CD8-positive, alpha-beta memory T cell (primary cell): ENCODE results near the gene ITPR2. TPM values are rescaled to one million over a fixed set of nuclear protein-coding genes. Genes with fewer than 3 reads are reported as not detected.

Experiments used
- CTCF ChIA-PET: fragments of 350-600 bp; sonication (Branson Sonifier 250); formaldehyde crosslinking; loops from one replicate; lab custom pipeline; 2021; ENCODE audit warnings: antibody characterized with exemption; lab: Charles Lee
- POLR2A ChIA-PET: fragments of 350-600 bp; sonication (Branson Sonifier 250); formaldehyde crosslinking; loops from one replicate; lab custom pipeline; 2021; ENCODE audit warnings: antibody characterized with exemption; lab: Charles Lee
- DNase-seq, 5 donors: peaks; one replicate each; pipeline versions ENCODE4 v3.0.0 to v3.0.0-alpha.2; 2020 to 2022; ENCODE audit warnings: mixed read lengths in 1 of 5
- H3K27ac ChIP-seq: one replicate; pipeline ENCODE4 v1.7.0; 2013; ENCODE audit warnings: low read depth, mild to moderate bottlenecking, low read length, moderate library complexity
- H3K27me3 ChIP-seq: 2 replicates; pipeline ENCODE4 v1.7.0; 2013; ENCODE audit warnings: low read length, mild to moderate bottlenecking; ENCODE audit not compliant: insufficient read depth, poor library complexity, severe bottlenecking
- H3K36me3 ChIP-seq: 2 replicates; pipeline ENCODE4 v1.7.0; 2013; ENCODE audit warnings: mild to moderate bottlenecking, low read length, moderate library complexity; ENCODE audit not compliant: insufficient read depth
- H3K4me1 ChIP-seq: 2 replicates; pipeline ENCODE4 v1.7.0; 2013; ENCODE audit warnings: mild to moderate bottlenecking, low read length, moderate library complexity; ENCODE audit not compliant: insufficient read depth
- H3K4me3 ChIP-seq: 2 replicates; pipeline ENCODE4 v1.7.0; 2013; ENCODE audit warnings: mild to moderate bottlenecking, low read length
- H3K9me3 ChIP-seq: 2 replicates; pipeline ENCODE4 v1.7.0; 2013; ENCODE audit warnings: mild to moderate bottlenecking, low read length
- H3K27ac Mint-ChIP-seq, 8 donors: one replicate each; pipeline ENCODE4 v1.8.0; 2020 to 2021; ENCODE audit warnings: mixed read lengths in 8 of 8, mild to moderate bottlenecking in 6 of 8, inconsistent platforms in 3 of 8, moderate library complexity in 3 of 8
- H3K27me3 Mint-ChIP-seq, 2 donors: one replicate each; pipeline ENCODE4 v1.8.0; 2020 to 2021; ENCODE audit warnings: mixed read lengths in 2 of 2, mild to moderate bottlenecking in 1 of 2, moderate library complexity in 1 of 2
- H3K36me3 Mint-ChIP-seq, 3 donors: one replicate each; pipeline ENCODE4 v1.8.0; 2020 to 2021; ENCODE audit warnings: mixed read lengths in 3 of 3, inconsistent platforms in 1 of 3, mild to moderate bottlenecking in 1 of 3
- H3K4me1 Mint-ChIP-seq, 3 donors: one replicate each; pipeline ENCODE4 v1.8.0; 2020 to 2021; ENCODE audit warnings: mixed read lengths in 3 of 3, inconsistent platforms in 1 of 3, mild to moderate bottlenecking in 1 of 3
- H3K4me3 Mint-ChIP-seq, 7 donors: one replicate each; pipeline ENCODE4 v1.8.0; 2020 to 2021; ENCODE audit warnings: mixed read lengths in 7 of 7, mild to moderate bottlenecking in 6 of 7, moderate library complexity in 4 of 7, inconsistent platforms in 2 of 7
- H3K9me3 Mint-ChIP-seq, 5 donors: one replicate each; pipeline ENCODE4 v1.8.0; 2020 to 2022; ENCODE audit warnings: mixed read lengths in 5 of 5, mild to moderate bottlenecking in 3 of 5, moderate library complexity in 2 of 5, inconsistent platforms in 1 of 5
- polyA plus RNA-seq: library from polyadenylated mRNA; unstranded; fragments of 300-500 nt; fragmentation: Illumina TruSeq; gene quantifications from one replicate; pipeline ENCODE4 v1.2.3, GENCODE V29; 2021
- total RNA-seq, 2 experiments: library from RNA; stranded (reverse); gene quantifications; one replicate each; pipeline ENCODE4 v1.2.3, GENCODE V29; 2021

The ITPR2 gene
- total and polyA plus RNA-seq, 3 experiments from 2014 or later: 13.0 to 29.4 (median 24.0) TPM

- no peaks in the 10 kb centered on the region for H3K4me1 ChIP-seq
- H3K27me3 ChIP-seq: no peaks in the 10 kb centered on the region
- ChIA-PET CTCF (no interaction called here), POLR2A (no interaction called here)
- no peak overlapping the region for H3K4me3 ChIP-seq
- no peaks in the 10 kb centered on the region for H3K9me3 Mint-ChIP-seq
- H3K27ac ChIP-seq: no peak overlapping the region
- H3K4me3 Mint-ChIP-seq: no peak overlapping the region
- no peaks in the 10 kb centered on the region for H3K36me3 ChIP-seq
- H3K27me3 Mint-ChIP-seq: no peaks in the 10 kb centered on the region
- DNase-seq: no peak
- H3K27ac Mint-ChIP-seq: peak overlapping the region in 1 of 8 donors; percentile 26
- peaks cover 0 to 4% (median 0%) of the 10 kb centered on the region in 3 donors for H3K36me3 Mint-ChIP-seq
- no peaks in the 10 kb centered on the region for H3K4me1 Mint-ChIP-seq
- no peaks in the 10 kb centered on the region for H3K9me3 ChIP-seq
Measured at GRCh38 chr12:26292596-26292995, 540.4 kb downstream of the ITPR2 start.

- H3K27me3 ChIP-seq: no peaks in the 10 kb centered on the region
- no peaks in the 10 kb centered on the region for H3K4me1 Mint-ChIP-seq
- no peak overlapping the region for H3K27ac ChIP-seq
- no peak overlapping the region for H3K27ac Mint-ChIP-seq
- H3K27me3 Mint-ChIP-seq: no peaks in the 10 kb centered on the region
- no peaks in the 10 kb centered on the region for H3K36me3 ChIP-seq
- no peaks in the 10 kb centered on the region for H3K9me3 Mint-ChIP-seq
- DNase-seq: no peak
- ChIA-PET POLR2A (no interaction called here), CTCF (no interaction called here)
- no peak overlapping the region for H3K4me3 ChIP-seq
- no peaks in the 10 kb centered on the region for H3K36me3 Mint-ChIP-seq
- no peaks in the 10 kb centered on the region for H3K9me3 ChIP-seq
- H3K4me1 ChIP-seq: no peaks in the 10 kb centered on the region
- no peak overlapping the region for H3K4me3 Mint-ChIP-seq
Measured at GRCh38 chr12:26290565-26290964, 542.4 kb downstream of the ITPR2 start.

GRCh38 chr12:26287671-26288381, 545.2 kb downstream of the ITPR2 start:
- Mint-ChIP-seq H3K4me1 (peaks cover 0 to 4% (median 0%) of the 10 kb centered on the region in 3 donors), H3K36me3 (no peaks in the 10 kb centered on the region), H3K4me3 (no peak overlapping the region), H3K27me3 (no peaks in the 10 kb centered on the region), H3K27ac (no peak overlapping the region), H3K9me3 (no peaks in the 10 kb centered on the region)
- H3K4me3 ChIP-seq: no peak overlapping the region
- H3K27ac ChIP-seq: no peak overlapping the region
- ChIA-PET POLR2A (no interaction called here), CTCF (no interaction called here)
- no peak for DNase-seq
- no peaks in the 10 kb centered on the region for H3K9me3 ChIP-seq
- H3K4me1 ChIP-seq: no peaks in the 10 kb centered on the region
- no peaks in the 10 kb centered on the region for H3K36me3 ChIP-seq
- H3K27me3 ChIP-seq: no peaks in the 10 kb centered on the region

Other genes starting within 250 kb of the ITPR2 start
- gene INTS13, start 104.8 kb upstream of the ITPR2 start, total RNA-seq: 10 to 100 TPM; 58.7 to 64.5 TPM
- 22.3 TPM for gene INTS13, start 104.8 kb upstream of the ITPR2 start, polyA plus RNA-seq
- gene FGFR1OP2, start 105.3 kb upstream of the ITPR2 start, total RNA-seq: 10 to 100 TPM; 50.4 to 54.7 TPM
- 103 TPM for gene FGFR1OP2, start 105.3 kb upstream of the ITPR2 start, polyA plus RNA-seq
- 10 to 100 TPM; 38.8 to 42.9 TPM for gene TM7SF3, start 181.2 kb upstream of the ITPR2 start, total RNA-seq
- gene TM7SF3, start 181.2 kb upstream of the ITPR2 start, polyA plus RNA-seq: 50.1 TPM
- gene MED21, start 189.4 kb upstream of the ITPR2 start, total RNA-seq: 10 to 100 TPM; 36.2 to 42.2 TPM
- 19.7 TPM for gene MED21, start 189.4 kb upstream of the ITPR2 start, polyA plus RNA-seq
- gene C12orf71, start 249.4 kb upstream of the ITPR2 start, total RNA-seq: not detected
- not detected for gene C12orf71, start 249.4 kb upstream of the ITPR2 start, polyA plus RNA-seq